Ammon's horn (tissue), 1 donor: ENCODE data around the gene CCR6.

Source experiments
- DNase-seq: peaks from one replicate; pipeline ENCODE4 v3.0.0-alpha.2; 2016; ENCODE audit warnings: low spot score

Gene CCR6

DNA sequence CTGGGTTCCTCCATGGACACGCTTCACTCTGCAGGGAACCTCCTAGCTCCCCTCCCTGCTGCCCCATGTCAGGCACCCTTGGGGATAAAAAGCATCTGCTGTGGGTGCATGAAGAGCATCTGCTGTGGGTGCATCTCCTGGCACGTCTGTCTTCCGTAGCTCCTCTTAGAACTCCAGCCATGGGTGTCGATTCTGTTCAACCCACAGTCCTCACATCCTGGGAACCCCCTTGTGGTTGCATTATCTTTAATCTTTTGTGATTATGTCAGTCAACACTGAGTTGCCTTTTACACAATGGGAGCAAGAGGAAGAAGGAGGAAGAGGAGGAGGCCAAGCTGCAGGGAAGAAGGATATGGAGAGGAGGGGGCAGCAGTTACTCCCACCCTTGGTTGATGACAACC is 24.1 kb upstream of the CCR6 start:
- DNase-seq, result no peak

DNA sequence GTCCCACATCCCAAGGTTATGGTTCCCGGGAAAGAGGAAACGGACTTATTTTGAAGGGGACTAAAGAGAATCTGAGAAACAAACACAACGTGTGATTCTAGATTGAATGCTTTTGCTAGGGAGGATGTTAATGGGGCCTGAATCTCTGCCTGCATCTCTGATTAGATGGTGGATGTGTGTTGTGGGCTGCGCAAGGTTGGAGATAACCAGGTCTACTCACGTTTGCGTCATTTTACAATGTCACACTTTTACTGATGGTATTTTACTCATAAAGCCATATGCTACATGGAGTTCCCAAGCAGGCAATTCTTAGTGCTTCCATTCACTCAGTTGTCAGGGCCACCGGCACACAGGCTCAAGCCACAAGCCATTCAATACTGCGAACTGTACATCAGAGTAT is 23.2 kb upstream of the CCR6 start:
- DNase-seq, result no peak

- DNase-seq, result no peak
These were observed 22.6 kb upstream of the CCR6 start for GRCh38 chr6:167100241-167100674.

DNA sequence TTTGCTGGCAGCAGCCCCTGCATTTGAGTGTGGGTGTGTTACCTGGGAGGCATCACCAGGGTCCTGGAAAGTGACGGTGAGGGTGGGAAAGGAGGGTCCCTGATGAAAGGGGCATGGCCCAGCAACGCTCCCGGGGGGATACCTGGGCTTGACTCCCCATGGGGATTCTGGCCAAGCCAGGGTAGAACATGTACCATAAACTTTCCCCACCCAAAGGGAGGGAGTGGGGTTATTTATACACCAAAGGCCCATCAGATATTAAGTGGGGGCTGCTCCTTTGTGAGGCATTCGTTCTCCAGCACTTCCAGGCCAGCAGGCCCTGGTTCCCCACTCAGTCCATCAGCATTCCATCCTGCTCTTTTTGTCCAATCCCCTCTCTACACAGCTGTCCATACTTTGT is 20.6 kb upstream of the CCR6 start:
- DNase-seq, result no peak

DNA sequence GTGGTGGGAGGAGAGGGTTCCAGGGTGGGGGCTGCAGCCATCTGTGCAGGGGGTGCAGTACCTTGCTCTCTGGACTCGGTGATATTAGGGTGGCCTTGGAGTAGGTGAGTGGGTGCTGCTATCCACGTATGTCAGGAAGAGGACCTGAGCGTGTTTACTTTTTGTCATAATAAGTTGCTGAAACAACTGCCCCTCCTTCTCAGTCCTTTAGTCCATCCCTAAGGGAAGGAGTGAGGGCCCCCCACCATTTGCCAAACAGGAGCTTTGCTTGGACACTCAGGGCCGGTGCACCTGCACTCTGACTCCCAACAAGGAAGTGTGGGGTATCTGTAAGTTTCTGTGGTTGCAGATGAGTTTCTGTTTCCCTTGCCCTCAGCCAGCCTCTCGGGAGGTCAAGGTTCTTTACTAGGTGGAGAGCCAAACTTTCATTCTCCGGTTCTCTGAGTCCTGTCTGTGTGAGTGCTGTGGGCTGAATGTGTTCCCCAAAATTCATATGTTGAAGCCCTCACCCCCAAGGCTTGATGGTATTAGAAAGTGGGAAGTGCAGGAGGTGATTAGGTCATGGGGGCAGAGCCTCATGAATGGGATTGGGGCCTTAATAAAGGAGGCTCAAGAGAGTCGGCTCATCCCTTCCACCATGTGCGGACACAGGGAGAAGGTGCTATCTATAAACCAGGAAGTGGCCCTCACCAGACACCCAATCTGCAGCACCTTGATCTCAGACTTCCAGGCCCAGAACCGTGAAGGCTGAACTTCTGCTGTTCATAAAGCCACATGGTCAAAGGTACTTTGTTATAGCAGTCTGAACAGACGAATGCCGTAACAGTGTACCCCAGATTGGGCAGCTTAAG is 19.6 kb upstream of the CCR6 start:
- no peak for DNase-seq

DNA sequence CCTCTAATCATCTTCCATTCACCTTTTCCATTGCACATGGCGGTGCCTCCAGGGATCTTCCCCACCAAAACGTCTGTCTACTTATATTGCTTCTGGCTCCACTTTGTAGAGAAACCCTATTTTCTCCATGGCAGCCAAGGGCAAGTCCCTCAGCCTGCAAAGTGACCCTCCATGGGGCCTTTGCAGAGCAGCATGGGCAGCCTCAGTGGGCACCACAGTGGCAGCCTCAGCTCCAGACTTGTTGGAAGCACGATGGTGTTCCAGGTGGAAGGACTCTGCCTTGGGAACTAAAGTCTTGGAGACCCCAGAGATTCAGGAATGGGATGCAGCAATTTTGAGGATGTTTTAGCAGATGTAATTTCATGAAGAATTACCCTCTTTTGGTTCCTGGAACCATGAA is 18.5 kb upstream of the CCR6 start:
- DNase-seq, result no peak

GRCh38 chr6:167105060-167105459 is 17.8 kb upstream of the CCR6 start:
- no peak for DNase-seq

DNA sequence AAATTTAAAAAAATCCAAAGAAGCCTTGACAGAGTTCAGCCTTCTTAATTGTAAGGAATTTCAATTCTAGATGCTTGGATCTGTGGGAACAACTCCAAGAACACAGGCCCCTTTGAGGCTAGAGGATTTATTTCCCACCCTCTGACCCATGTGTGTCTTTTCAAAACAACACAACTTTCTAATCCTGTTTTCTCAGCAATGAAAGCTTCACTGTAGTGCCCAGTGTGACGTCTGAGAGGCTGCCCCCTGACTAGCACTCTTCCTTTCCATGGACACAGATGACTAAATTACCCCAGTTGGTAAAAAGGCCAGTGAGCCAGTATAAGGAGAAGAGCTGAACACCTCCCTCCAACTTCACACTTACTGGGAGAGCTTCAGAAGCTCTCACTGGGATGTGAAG is 16.5 kb upstream of the CCR6 start:
- DNase-seq, result no peak

DNA sequence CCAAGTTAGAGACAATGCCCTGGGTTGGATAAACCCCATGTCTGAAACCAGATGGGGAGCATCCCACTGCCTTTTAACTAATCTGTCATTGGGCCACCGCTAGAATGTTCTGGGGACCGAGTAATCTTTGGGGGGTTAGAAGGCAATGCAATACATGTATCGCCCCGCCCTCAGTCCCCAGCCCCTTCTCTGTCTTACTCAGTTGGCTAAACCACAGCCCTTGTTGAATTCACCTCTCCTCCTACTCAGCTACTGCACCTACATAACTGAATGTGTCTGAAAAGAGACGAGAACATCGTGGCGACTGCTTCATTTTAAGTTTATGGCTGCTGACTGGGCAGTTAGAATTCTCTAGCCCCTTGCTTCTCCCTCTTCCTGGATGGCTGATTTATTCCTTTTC is 15.1 kb upstream of the CCR6 start:
- no peak for DNase-seq

DNA sequence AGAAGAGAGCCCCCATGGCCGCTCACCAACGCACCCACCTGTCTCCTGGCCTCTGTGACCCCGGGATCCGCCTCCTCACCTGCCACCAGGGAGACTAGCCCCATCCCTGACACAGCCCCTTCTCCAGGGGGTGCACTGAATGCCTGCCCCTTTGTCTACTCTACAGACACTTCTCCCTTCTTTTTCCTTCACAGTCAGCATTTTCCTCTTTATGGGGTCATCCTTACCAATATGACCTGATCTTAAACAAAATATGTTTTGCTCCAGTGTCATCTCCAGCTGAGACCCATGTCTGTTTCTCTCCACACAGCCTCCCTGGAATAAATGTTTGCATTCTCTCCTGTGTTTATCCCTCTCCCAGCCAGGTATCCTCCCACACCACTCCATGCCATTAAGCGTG is 14.6 kb upstream of the CCR6 start:
- DNase-seq, result no peak

DNA sequence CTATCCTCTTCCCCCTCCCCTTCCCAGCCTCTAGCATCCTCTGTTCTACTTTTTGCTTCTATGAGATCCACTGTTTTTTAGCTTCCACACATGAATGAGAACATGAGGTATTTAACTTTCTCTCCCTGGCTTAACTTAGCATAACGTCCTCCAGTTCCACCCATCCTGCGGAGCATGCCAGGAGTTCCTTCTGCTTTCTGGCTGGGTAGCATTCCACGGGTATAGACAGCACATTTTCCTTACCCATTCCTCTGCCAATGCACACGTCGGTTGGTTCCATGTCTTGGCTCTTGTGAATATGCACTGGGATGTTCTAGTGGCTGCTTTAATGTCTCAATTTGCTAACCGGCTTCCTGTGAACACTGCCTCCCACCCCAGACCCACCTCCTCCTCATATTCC is 13.2 kb upstream of the CCR6 start:
- no peak for DNase-seq

DNA sequence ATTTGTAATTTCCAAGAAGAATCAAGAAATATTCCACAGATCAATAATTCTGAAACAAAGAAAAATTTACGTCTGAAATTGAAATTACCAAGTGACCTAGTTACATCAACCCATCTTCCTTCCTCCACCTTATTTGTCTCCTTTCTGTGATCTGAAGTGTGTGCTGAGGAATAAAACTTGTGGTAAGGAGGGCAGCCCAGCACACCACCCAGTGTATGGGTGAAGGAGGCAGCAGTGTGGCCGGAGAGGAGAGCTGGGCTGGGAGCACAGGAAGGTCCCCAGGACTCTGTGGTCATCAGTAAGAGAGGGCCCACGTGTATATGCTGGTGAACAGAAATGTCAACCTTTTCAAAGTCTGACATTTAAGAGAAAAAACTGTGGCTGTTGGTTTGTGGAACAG is 11.3 kb upstream of the CCR6 start:
- no peak for DNase-seq

DNA sequence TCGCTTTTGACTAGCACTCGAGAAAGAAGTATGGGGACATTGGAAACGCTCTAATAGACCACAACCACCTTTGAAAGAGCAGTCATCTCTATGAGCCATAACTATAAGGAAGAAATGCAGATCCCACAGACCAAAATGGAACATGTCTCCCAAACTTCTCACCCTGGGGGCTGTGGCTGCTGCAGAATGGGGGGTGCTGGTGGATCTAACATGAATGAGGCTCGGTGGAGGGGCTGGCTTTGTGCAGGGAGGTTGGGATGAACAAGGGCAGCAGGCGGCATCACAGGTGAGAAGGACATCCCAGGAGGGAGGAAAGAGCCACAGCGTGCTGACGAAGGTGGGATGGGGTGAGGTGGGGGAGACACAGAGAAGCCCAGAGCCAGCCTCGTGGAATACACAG is 10.5 kb upstream of the CCR6 start:
- no peak for DNase-seq

DNA sequence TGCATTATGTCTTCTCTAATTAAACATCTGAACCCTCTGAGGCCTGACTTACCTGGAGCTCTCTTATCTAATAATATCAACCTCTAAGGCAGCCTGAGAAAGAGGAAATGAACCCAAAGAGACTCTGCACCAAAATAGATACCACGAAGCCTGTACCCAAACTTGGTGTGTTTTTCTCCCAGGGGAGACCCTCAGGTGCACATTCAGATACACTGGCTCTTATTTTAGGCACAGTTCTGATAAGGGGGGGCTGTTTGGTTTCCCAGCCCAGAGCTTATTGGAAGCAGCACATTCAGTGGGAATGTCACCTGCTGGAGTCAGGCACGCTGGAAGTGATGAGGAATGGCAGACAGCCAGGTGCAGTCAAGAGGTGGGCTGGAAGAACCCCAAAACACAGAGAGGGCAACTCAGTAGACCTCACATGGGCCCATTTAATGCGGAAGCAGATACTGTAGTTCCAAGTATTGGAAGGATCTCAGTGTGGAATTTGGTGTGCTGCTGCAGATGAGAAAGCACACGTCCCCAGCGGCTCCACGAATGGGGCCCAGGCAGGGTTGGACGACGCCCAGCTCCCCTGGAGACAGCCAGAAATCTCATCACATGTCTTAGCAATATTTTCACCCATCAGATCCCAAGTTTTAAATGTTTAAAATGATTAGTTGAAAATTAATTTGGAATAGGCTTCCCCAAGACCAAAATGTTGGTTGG is 9.7 kb upstream of the CCR6 start:
- DNase-seq, result no peak

DNA sequence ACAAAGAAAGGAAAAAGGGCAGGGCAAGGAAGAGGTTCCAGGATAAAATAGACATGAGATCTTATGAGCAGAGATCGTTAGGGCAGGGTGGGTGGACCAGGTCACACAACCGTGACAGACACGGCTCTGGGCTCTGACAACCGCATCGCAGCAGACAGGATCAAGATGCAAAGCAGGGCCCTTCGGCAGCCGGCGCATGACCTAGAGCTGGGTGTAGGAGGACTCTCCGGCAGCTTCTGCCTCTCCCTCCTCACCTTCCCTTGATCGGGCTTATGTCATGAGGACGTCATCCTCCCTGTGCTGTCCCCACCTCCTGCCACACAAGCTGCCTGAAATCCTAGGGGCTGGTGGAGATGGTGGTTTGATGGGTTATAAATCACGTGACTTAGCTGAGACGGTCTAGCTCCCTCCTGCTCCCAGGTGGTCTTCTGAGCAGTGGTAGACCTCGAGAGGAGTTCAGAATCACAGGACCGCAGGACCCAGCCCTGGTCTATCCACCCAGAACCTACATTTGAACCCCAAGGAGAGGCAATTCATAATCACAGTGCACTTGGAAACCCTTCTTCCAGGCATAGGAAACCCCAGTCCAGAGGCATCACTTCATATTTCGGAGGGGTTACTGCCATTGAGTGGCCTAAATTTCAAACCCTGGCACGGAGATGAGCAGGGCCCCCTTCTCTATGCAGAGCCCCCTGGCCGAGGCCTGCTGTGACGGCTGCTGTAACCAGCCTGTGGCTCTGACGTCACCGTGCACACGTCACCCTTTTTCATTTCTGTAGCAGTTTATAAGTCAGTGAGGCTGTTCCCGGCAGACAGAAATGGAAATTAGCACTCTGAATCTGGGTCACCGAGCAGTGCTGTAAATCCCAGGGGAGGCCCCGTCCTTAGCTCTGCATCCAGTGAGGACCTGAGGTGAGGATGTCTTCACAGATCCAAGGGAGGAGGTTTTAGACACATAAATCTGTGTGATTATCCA is 8.7 kb upstream of the CCR6 start:
- DNase-seq, result no peak

DNA sequence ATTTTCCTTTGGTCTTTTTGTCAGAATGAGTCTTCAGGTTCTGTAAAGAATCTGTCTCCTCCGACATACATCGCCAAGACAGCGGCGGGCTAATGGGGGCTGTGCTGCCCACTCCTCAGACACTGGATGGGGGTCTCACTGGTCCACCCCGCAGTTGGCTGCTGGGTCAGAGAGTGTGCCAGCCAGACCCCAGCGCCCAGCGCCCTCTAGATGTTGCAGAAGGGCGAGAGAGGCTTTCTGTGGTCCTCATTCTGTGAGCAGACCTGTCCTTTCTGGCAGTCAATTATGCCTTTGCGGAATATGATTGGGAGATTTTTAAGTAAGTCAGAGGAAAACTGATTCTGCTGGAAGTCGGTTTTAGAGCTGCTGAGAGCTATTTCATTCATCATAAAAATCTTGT is 7.8 kb upstream of the CCR6 start:
- no peak for DNase-seq

- no peak for DNase-seq
These were observed 6.6 kb upstream of the CCR6 start for GRCh38 chr6:167116109-167116837.

DNA sequence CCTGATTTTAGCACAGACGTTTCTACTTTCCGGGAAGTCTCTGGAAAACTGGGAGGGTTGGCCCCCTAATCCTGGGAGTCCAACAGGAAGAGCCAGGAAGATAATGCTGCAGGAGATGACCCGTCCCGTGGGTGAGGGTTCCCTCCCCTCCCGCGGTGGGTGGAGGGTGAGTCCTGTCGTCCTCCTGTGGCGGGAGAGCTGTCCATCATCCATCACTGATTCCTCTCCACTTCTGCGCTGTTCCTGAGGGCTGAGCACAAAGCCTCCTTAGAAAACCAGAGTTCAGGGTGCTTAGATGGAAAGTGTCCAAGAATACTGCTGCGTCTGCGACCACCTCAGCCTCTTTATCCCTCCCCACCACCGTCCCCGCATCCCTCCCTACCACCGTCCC is 6.1 kb upstream of the CCR6 start:
- no peak for DNase-seq

GRCh38 chr6:167118006-167118405 is 4.9 kb upstream of the CCR6 start:
- no peak for DNase-seq

- DNase-seq, result no peak
These were observed 4.1 kb upstream of the CCR6 start for GRCh38 chr6:167118839-167119238.

DNA sequence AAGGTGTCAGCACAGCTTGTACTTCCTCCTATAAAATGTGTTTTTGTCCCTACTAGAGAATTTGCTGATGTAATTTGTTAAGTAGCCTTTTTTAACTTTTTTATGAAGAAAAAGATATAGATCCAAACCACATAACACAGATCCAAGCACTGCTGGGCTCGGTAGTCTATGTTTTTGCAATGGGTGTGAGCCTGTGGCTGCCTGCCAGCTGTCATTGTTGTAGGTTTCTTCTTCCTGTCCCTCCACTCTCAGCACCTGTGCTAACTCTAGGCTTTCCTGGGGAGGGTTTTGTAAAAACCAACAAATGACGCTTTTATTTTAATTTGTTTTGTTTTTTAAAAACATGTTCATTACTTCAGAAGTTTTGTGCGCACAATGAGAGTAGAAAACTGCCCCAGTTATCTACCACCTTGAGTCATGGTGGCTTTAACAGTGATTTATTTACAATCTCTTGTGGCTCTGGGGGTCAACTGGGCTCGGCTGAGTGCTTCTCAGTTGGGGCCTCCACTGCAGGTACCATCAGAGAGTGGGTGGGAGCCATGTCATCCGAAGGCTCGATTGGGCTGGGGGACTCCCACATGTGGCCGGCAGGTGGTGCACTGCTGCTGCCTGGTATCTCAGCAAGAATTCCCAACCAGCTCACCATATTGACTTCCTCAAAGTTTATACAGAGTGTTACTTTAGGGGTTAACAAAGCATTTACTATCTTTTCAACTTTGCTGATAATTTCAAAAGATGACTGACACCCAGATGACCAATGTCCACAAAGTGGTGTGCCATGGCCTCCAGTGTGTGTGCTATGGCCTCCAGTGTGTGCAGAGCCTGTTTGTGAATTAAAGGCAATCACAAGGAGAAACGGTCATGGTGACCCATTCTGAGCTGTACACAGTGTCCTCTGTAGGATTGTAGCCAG is 3.0 kb upstream of the CCR6 start:
- DNase-seq, result no peak
